Suprapubic skin (tissue), 4 donors: ENCODE results near the gene RNF32. TPM values are rescaled to one million over a fixed set of nuclear protein-coding genes. Genes with fewer than 3 reads are reported as not detected.

Source experiments
- DNase-seq, 2 donors: peaks; one replicate each; pipeline ENCODE4 v3.0.0-alpha.2; 2019; ENCODE audit warnings: low spot score in 2 of 2
- H3K27ac ChIP-seq: fragments of 200-600 bp; sonication (generic); one replicate; pipeline ENCODE4 v1.5.1; 2019
- H3K27me3 ChIP-seq: fragments of 200-600 bp; sonication (generic); one replicate; pipeline ENCODE4 v1.5.1; 2019
- H3K36me3 ChIP-seq: fragments of 200-600 bp; sonication (generic); one replicate; pipeline ENCODE4 v1.5.1; 2019
- H3K4me1 ChIP-seq: fragments of 200-600 bp; sonication (generic); one replicate; pipeline ENCODE4 v1.5.1; 2019
- H3K4me3 ChIP-seq: fragments of 200-600 bp; sonication (generic); one replicate; pipeline ENCODE4 v1.5.1; 2019; ENCODE audit warnings: mild to moderate bottlenecking
- H3K9me3 ChIP-seq: fragments of 200-600 bp; sonication (generic); one replicate; pipeline ENCODE4 v1.5.1; 2019
- CTCF ChIP-seq, 2 donors: fragments of 200-600 bp in 1 of 2; fragments of 450-650 bp in 1 of 2; sonication (generic) in 1 of 2; IDR thresholded peaks; one replicate each; pipeline ENCODE4 v1.5.1; 2016 to 2019; ENCODE audit warnings: antibody characterized with exemption in 2 of 2, mild to moderate bottlenecking in 1 of 2, moderate library complexity in 1 of 2
- EP300 ChIP-seq: sonication (generic); formaldehyde crosslinking; IDR thresholded peaks from one replicate; pipeline ENCODE4 v1.6.1; 2017; ENCODE audit warnings: antibody characterized with exemption
- POLR2A ChIP-seq, 2 donors: fragments of 450-650 bp; IDR thresholded peaks; one replicate each; pipeline ENCODE4 v1.6.1; 2017; ENCODE audit warnings: antibody characterized with exemption in 2 of 2, mild to moderate bottlenecking in 2 of 2, moderate library complexity in 2 of 2
- POLR2AphosphoS5 ChIP-seq, 3 donors: sonication (generic); formaldehyde crosslinking; IDR thresholded peaks; one replicate each; pipeline ENCODE4 v1.6.1; 2017; ENCODE audit warnings: antibody characterized with exemption in 3 of 3
- WGBS: methylation state at CpG from one replicate; pipeline ENCODE4 v1.1.5; 2018; 5-methylcytosine and 5-hydroxymethylcytosine counted together
- total RNA-seq, 4 donors: library from RNA; depleted of rRNA; stranded (reverse); fragments of >200 nt; gene quantifications; one replicate each; pipeline ENCODE4 v1.1.0, GENCODE V29; 2016

The RNF32 gene
- total RNA-seq, 4 donors from 2014 or later, result 0.29 to 0.32 TPM; not detected in 2

- peaks cover 65% of the 10 kb centered on the region for H3K36me3 ChIP-seq
- DNase-seq, result no peak
- TF ChIP-seq POLR2A (IDR thresholded peaks at IDR 0.05), result no peak
- TF ChIP-seq EP300, result no peak
- no peak for TF ChIP-seq CTCF (IDR thresholded peaks at IDR 0.05)
- no peak for TF ChIP-seq POLR2AphosphoS5 (IDR thresholded peaks at IDR 0.05)
- WGBS, result 95% methylated on average over 9 of the region's 9 CpGs
- no peak overlapping the region for H3K4me3 ChIP-seq
- no peak overlapping the region for H3K27ac ChIP-seq
- H3K27me3 ChIP-seq, result no peaks in the 10 kb centered on the region
- H3K9me3 ChIP-seq, result no peaks in the 10 kb centered on the region
- H3K4me1 ChIP-seq, result no peaks in the 10 kb centered on the region
Observed at GRCh38 chr7:156677374-156678054, 36.9 kb downstream of the RNF32 start.

GRCh38 chr7:156680281-156680680, 39.7 kb downstream of the RNF32 start:
- TF ChIP-seq CTCF (IDR thresholded peaks at IDR 0.05) (no peak), EP300 (no peak), POLR2A (IDR thresholded peaks at IDR 0.05) (no peak), POLR2AphosphoS5 (IDR thresholded peaks at IDR 0.05) (no peak)
- no peaks in the 10 kb centered on the region for H3K4me1 ChIP-seq
- peaks cover 59% of the 10 kb centered on the region for H3K36me3 ChIP-seq
- H3K9me3 ChIP-seq, result no peaks in the 10 kb centered on the region
- no peak for DNase-seq
- no peaks in the 10 kb centered on the region for H3K27me3 ChIP-seq
- H3K4me3 ChIP-seq, result no peak overlapping the region
- H3K27ac ChIP-seq, result no peak overlapping the region
- 63% methylated on average over 1 of the region's 1 CpG for WGBS

GRCh38 chr7:156682928-156683327, 42.4 kb downstream of the RNF32 start:
- no peak overlapping the region for H3K27ac ChIP-seq
- no peak for TF ChIP-seq CTCF (IDR thresholded peaks at IDR 0.05)
- no peak for TF ChIP-seq POLR2AphosphoS5 (IDR thresholded peaks at IDR 0.05)
- TF ChIP-seq EP300, result no peak
- TF ChIP-seq POLR2A (IDR thresholded peaks at IDR 0.05), result no peak
- no peaks in the 10 kb centered on the region for H3K27me3 ChIP-seq
- no peaks in the 10 kb centered on the region for H3K4me1 ChIP-seq
- peaks cover 39% of the 10 kb centered on the region for H3K36me3 ChIP-seq
- 90% methylated on average over 2 of the region's 2 CpGs for WGBS
- no peaks in the 10 kb centered on the region for H3K9me3 ChIP-seq
- DNase-seq, result no peak
- no peak overlapping the region for H3K4me3 ChIP-seq

GRCh38 chr7:156684251-156684650, 43.7 kb downstream of the RNF32 start:
- Histone ChIP-seq H3K36me3 (peaks cover 26% of the 10 kb centered on the region), H3K27ac (no peak overlapping the region), H3K4me3 (no peak overlapping the region), H3K9me3 (no peaks in the 10 kb centered on the region), H3K4me1 (no peaks in the 10 kb centered on the region), H3K27me3 (no peaks in the 10 kb centered on the region)
- TF ChIP-seq EP300, result no peak
- no peak for TF ChIP-seq POLR2AphosphoS5 (IDR thresholded peaks at IDR 0.05)
- no peak for TF ChIP-seq POLR2A (IDR thresholded peaks at IDR 0.05)
- TF ChIP-seq CTCF (IDR thresholded peaks at IDR 0.05), result no peak
- WGBS, result 94% methylated on average over 9 of the region's 10 CpGs
- no peak for DNase-seq

- H3K36me3 ChIP-seq, result peaks cover 23% of the 10 kb centered on the region
- no peaks in the 10 kb centered on the region for H3K4me1 ChIP-seq
- H3K27ac ChIP-seq, result no peak overlapping the region
- 67% methylated on average over 4 of the region's 4 CpGs for WGBS
- no peak for DNase-seq
- TF ChIP-seq POLR2AphosphoS5 (IDR thresholded peaks at IDR 0.05), result no peak
- TF ChIP-seq EP300, result no peak
- no peak for TF ChIP-seq CTCF (IDR thresholded peaks at IDR 0.05)
- no peak for TF ChIP-seq POLR2A (IDR thresholded peaks at IDR 0.05)
- no peaks in the 10 kb centered on the region for H3K27me3 ChIP-seq
- no peaks in the 10 kb centered on the region for H3K9me3 ChIP-seq
- no peak overlapping the region for H3K4me3 ChIP-seq
Observed at GRCh38 chr7:156684661-156685060, 44.1 kb downstream of the RNF32 start.
